Skeletal muscle cell (primary cell): ENCODE data around the gene ID4.
"Not testable (repeated sequence)": the region's sequence is repeated elsewhere in the genome, so short reads cannot be mapped to it uniquely, and the experiment has no call there.

Experiments
- DNase-seq: peaks from one replicate; pipeline ENCODE4 v3.0.0-alpha.2; 2010; ENCODE audit warnings: low read depth
- H3K4me3 ChIP-seq: 2 replicates; pipeline ENCODE4 v1.5.1; 2011; ENCODE audit warnings: low read depth, mild to moderate bottlenecking, control low read depth, low read length, moderate library complexity

Gene ID4

GRCh38 chr6:19852927-19853326, 15.8 kb downstream of the ID4 start:
- no peak overlapping the region for H3K4me3 ChIP-seq
- DNase-seq: no peak

DNA sequence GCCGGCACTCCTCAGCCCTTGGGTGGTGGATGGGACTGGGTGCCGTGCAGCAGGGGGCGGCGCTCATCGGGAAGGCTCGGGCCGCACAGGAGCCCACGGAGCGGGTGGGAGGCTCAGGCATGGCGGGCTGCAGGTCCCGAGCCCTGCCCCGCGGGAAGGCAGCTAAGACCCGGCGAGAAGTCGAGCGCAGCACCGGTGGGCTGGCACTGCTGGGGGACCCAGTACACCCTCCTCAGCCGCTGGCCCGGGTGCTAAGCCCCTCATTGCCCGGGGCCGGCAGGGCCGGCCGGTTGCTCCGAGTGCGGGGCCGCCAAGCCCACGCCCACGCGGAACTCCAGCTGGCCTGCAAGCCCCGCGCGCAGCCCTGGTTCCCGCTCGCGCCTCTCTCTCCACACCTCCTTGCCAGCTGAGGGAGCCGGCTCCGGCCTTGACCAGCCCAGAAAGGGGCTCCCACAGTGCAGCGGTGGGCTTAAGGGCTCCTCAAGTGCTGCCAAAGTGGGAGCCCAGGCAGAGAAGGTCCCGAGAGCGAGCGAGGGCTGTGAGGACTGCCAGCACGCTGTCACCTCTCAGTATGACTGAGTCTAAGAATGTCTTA, 17.3 kb downstream of the ID4 start:
- not testable (repeated sequence) for DNase-seq, H3K4me3 ChIP-seq

DNA sequence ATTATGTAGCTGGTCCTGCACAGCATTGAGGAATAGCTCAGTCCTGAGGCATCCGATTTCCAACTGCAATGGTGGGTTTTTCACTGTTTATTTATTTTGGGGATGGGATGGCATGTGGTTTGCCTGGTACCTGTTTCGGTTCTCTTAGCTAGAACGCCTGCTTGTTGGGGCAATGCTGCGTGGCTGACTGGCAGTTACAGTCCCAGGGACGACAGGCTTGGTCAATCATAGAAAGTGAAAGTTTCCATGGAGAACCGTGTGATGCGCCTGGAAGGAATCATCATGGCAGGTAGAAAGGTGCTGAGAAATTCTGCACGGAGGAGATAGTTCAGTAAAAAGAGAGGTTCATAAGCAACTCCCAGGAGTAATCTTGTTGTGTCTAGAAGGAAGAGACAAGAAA, 18.4 kb downstream of the ID4 start:
- H3K4me3 ChIP-seq: no peak overlapping the region
- no peak for DNase-seq

DNA sequence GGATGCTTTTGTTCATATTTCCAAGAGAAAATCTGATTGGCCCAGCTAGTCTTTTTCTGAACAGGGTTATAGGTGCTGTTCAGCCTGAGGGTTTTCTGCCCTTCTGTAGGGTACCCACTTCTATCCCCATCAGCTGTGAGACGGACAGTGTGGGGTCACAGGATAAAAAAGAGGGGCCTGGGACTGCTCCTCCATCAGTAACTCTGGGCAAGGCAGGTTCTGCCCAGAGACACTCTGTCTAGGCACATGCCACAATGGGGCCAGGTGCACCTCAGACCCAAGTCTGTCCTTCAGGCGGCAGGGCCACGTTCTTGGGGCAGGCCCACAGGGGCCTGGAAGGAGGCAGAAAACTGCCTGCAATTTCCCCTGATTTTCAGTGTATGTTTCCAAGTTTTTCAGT, 20.0 kb downstream of the ID4 start:
- DNase-seq: no peak
- no peak overlapping the region for H3K4me3 ChIP-seq

- no peak for DNase-seq
- no peak overlapping the region for H3K4me3 ChIP-seq
Observed at GRCh38 chr6:19857703-19858102, 20.5 kb downstream of the ID4 start.

- H3K4me3 ChIP-seq: no peak overlapping the region
- no peak for DNase-seq
Observed at GRCh38 chr6:19860235-19860877, 23.2 kb downstream of the ID4 start.

DNA sequence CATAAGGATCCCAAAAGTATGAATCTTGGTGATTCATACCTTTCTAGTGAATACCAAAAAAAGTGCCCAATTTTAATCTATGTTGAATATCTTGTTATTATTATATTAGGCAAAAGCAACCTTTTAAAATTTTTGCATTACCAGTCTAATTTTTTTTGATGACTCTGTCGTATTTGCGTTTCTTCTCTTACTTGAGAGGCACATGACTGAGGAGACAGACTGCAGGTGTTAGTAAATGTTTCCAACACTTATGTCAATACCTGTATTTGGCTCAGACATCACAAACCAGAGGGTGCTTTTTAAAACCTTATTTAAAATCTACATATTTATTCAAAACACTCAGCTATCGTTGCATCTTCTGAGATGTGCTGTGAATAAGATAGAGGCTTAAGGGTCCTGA, 27.1 kb downstream of the ID4 start:
- no peak for DNase-seq

GRCh38 chr6:19865178-19865577, 28.0 kb downstream of the ID4 start:
- DNase-seq: no peak
- no peak overlapping the region for H3K4me3 ChIP-seq

More for the DNA sequence above, 27.1 kb downstream of the ID4 start:
- no peak overlapping the region for H3K4me3 ChIP-seq

GRCh38 chr6:19866173-19866984, 29.2 kb downstream of the ID4 start:
- H3K4me3 ChIP-seq: no peak overlapping the region
- DNase-seq: no peak

DNA sequence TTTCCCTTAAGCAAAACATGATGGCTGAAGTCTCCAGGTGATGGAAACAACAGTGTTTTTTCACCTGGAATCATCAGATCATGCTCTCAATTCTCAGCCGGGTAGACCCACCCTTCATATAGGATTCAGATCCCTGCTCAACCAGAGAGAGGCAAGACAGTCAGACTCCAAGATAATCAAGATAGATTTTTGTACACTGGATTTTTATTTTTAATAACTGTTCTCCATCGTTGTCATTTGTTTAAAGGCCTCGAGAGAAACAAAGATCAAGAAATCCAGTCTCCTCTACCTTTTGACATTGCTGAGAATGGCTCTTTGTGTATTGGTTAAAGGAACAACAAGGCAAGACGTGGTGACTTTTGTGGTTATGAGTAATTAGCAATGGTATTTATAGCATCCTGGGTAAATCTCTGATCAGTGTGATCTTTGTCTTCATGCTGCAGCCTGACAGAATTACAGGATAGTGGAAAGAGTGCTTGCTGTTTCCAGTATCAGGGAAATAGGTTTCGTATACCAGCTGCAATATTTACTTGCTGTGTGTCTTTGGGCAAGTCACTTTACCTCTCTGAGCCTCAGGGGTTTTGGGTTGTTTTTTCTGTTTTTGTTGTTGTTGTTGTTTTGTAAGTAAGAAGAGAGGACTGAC, 29.9 kb downstream of the ID4 start:
- no peak overlapping the region for H3K4me3 ChIP-seq
- no peak for DNase-seq

- no peak overlapping the region for H3K4me3 ChIP-seq
- no peak for DNase-seq
Observed at GRCh38 chr6:19869464-19869863, 32.3 kb downstream of the ID4 start.

GRCh38 chr6:19870322-19870721, 33.2 kb downstream of the ID4 start:
- DNase-seq: no peak
- no peak overlapping the region for H3K4me3 ChIP-seq

DNA sequence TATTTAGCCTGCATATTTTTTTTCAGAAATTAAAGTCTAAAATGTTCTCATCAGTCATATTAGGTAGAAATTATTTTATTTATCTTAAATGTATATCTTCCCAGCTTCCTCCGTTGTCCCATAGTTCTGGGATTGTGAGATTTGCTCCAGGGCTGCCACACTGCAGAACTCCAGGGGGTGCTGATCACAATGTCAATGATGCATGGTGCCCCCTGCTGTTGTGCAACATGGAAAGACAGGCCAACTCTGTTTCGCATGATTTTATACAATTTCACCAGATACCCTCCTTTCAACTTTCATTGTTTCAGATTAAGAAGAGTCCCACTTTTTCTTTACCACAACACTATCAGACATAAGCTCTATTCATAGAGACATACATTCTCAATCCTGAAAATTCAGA, 35.9 kb downstream of the ID4 start:
- DNase-seq: no peak
- no peak overlapping the region for H3K4me3 ChIP-seq

- H3K4me3 ChIP-seq: no peak overlapping the region
- no peak for DNase-seq
Observed at GRCh38 chr6:19876672-19877071, 39.5 kb downstream of the ID4 start.

- DNase-seq: no peak
- H3K4me3 ChIP-seq: no peak overlapping the region
Observed at GRCh38 chr6:19879663-19880062, 42.5 kb downstream of the ID4 start.

DNA sequence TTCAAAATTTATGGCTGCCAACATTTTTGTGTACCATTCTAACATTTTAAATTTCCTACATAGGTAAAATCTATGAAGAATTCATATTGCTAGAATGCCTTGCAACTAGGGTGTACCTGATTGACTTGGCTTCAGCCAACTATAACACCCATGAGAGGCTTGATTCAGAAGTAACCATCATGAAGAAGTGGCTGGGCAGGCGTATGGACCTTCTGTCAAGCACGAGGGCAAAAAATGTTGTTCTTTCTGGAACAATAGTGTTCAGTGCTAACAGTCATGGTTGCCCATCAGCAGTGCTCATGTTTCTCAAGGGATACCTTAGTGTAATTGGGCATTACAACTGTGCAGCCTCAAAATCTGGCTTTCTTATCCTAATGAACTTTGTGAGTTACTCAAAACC, 42.9 kb downstream of the ID4 start:
- H3K4me3 ChIP-seq: no peak overlapping the region
- no peak for DNase-seq

- H3K4me3 ChIP-seq: no peak overlapping the region
- DNase-seq: no peak
Observed at GRCh38 chr6:19891451-19891850, 54.3 kb downstream of the ID4 start.
